ENCODE data around the gene RHOBTB1.
"Not testable (repeated sequence)": the region's sequence is repeated elsewhere in the genome, so short reads cannot be mapped to it uniquely, and the experiment has no call there.

RHOBTB1 gene, protein sequence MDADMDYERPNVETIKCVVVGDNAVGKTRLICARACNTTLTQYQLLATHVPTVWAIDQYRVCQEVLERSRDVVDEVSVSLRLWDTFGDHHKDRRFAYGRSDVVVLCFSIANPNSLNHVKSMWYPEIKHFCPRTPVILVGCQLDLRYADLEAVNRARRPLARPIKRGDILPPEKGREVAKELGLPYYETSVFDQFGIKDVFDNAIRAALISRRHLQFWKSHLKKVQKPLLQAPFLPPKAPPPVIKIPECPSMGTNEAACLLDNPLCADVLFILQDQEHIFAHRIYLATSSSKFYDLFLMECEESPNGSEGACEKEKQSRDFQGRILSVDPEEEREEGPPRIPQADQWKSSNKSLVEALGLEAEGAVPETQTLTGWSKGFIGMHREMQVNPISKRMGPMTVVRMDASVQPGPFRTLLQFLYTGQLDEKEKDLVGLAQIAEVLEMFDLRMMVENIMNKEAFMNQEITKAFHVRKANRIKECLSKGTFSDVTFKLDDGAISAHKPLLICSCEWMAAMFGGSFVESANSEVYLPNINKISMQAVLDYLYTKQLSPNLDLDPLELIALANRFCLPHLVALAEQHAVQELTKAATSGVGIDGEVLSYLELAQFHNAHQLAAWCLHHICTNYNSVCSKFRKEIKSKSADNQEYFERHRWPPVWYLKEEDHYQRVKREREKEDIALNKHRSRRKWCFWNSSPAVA

DNA sequence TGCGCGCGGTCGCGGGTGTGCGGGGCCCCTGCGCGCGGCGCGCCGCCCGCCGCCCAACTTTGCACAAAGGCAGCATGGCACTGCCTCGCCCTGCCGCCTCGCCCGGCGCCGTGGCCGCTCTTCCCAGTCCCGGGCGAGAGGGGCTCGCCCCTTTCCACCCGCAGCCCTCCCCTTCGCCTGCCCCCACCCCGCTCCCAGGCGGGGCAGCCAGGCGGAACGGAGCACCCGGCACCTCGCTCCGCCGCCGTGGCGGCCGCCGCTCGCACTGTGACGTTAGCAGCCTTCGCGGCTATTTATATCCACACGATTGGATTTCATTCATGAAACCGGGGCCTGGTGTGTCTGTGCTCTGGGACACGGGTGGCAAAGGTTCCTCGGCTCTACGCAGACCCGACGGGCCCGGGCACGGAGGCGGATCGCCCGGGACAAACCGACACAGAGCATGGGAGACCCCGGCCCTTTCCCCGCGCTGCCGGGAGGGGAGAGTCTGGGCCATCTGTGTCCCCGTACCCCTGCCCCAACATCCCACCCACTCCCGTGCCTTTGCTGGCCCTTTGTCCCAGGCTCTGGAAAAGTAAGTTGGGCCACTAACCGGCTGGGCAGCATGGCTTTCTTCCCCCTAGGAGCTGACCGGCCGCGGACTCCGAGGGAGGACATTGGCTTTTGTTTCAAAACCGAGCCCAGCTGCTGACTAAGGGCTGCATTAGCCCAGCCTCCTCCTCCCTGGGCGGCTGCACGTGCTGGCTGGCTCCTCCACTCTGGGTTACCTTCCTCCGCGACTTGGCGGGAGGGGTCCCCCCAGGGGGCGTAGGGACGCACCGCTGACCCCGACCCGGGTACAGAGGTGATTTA is at the start of gene RHOBTB1:
Gene RHOBTB1 (minus strand): TSS at position 128 of the 852 bp plus-strand sequence. CDS start 32,643 bp downstream, outside the sequence.
- DNase-seq (ENCODE audit: low read depth) = no peak

GRCh38 chr10:60992636-60993035 is 48.7 kb upstream of the RHOBTB1 start:
- DNase-seq (ENCODE audit: low read depth) = no peak

DNA sequence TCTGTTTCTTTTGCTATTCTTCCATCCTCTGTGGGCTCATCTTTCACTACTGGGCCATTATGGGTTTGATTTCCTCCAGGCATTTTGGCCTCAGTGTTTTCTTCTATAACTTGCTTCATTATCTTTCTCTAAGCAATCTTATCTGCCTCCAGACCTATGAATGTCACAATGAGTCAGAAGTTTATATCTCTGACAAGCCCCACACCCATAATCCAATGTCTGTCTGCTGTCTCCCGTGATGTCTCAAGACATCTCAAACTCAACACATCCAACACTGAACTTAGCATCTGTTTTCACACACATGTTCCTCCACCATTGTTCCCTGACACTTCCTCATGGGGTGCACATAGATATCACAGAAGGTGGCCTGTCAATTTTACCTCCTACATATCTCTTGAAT is 46.7 kb upstream of the RHOBTB1 start:
- no peak for DNase-seq (ENCODE audit: low read depth)

GRCh38 chr10:60989400-60989876 is 45.5 kb upstream of the RHOBTB1 start:
- no peak for DNase-seq (ENCODE audit: low read depth)

- no peak for DNase-seq (ENCODE audit: low read depth)
Measured at GRCh38 chr10:60986791-60987190, 42.8 kb upstream of the RHOBTB1 start.

DNA sequence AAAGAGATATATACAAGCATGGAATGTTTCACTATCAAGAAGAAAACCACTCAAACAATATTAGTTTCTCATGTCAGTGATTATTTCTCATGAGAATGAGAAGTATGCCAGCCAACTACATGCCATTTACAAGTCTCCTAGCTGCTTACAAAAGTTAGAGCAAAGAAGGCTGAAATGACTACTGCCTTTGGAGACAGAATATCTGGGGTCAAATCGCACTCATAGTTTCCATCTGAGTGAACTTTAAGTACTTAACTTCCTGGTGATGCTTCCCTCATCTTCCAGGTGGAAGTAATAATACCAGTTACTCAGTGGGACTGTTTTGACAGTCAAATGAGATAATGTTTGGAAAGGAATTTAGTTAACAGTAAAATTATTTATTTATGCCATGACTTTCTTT is 42.0 kb upstream of the RHOBTB1 start:
- DNase-seq (ENCODE audit: low read depth) = no peak

DNA sequence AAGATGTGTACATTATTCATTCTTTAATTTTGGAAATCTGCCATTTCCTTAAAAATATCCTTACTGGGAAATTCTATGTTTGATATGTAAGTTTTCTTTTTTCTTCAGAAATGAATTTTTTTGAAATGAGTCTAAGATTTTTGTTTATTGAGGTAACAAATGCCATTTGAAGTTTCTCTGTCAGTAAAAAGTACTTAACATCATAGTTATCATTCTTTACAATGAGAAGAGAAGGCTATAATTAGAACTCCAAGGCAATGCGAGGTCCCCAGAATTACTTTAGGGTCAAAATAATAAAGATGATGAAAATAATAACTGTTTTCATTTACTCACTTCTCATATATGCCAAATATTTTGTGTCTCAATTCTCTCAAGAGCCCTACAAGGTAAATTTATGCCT is 37.0 kb upstream of the RHOBTB1 start:
- DNase-seq (ENCODE audit: low read depth) = no peak

DNA sequence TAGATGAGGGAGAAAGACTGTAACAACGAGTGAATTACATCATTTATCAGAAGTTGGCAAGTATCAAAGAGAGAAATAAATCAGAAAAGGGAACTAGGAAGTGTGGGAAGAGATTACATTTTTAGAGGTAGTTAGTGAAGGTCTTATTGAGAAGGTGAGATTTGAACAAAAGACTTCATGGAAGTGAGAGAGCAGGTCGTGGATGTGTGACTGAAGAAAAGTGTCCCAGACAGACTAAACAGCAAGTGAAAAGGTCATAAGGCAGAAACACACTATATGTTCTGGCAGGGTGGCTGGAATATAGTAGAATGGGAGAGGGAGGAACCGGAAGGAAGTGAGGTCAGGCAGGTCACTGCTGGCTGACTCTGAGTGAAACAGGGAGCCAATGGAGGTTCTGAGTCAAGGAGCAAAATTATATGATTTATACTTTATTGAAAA is 35.7 kb upstream of the RHOBTB1 start:
- DNase-seq (ENCODE audit: low read depth) = no peak

DNA sequence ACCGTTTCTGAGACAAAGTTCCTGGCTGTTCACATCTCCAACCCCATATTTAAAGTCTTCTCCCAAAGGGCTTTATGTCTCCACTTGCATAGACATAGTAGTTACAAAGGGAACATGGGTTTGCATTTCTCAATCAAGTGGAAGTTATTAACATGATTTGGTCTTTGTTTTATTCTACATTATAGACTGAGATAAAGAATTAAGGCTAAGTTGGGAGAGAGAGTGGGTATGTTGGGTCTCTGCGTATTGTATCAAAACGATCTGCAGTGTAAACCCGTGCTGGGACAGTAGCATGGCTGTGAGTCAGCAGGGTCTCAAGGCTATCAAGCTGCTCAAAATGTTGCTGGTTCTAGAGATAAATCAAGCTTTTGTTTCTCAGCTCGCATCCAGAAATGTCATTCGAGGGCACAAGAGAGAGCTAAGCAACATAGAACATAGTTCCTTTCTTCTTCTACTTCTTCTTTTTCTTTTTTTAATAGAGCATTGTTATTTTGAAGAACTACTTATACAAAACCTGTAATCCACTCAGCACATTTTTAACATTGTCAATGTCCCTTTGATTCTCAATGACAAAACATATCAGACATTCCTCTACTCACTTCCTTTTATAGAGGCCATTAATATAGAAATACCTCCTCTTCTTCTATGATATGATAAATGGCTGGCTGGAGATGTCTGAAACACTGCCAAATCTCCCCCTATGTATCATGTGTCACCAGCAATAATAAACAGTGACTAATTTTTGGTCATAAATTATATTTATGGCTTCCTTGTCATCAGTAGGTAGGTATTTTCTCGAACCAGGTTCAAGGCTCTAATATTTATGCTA is 34.5 kb upstream of the RHOBTB1 start:
- no peak for DNase-seq (ENCODE audit: low read depth)

DNA sequence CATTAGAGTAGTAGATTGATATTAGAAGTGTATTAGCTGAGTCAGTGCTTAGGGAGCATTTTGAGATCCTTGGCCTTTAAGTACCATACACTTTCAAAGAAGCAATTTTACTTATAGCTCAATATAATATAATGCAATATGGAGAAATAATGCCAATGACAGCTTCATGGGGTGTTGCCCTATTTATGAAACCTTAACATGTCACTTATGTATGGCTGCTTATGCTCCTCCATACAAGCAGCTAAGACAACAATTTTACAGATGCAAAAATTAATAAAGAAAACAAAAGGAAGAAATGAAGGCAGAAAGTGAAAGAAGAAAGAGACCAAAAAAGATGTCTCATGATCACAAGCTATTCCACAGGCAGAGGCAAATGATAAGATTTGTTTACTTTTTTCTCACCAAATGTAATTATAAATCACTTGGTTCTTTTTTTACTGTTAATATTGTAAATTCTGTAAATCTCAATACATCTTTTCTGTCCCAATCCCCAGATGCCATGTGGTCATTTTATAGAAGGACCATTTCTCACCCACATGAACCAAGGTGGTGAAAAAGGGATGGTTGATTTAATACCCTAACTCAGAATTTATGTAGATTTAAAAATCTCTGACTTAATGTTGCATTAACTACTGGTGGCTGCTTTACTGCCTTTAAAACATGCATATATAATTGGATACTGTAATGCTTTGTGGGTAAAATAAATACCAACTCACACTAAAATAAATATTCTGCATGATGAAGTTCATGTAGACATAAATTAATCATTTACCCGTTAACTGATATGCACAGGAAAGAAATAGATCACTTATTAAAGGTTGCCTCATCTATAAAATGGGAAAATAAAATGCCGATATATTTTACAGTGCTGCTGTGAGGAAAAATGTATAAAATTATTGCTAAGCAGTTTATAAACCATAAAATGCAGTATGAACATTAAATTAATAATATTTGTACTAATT is 33.5 kb upstream of the RHOBTB1 start:
- no peak for DNase-seq (ENCODE audit: low read depth)

DNA sequence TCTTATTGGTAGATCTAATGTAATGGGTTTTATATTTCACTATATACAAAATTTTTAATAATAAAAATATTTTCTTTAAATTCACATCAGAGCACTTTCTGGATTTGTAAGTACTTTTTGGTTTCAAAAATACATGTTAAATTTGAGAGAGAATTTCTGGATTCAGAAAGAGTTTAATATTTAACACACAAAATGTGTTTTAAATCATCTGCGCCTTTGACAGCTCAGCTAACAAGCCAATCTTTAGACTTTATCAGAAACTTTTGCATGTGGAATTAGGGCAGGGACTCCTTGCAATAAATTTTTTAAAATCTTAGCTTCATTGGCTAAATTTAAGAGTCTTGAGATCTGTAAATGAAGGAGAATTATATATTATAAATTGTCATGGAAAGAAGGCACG is 32.7 kb upstream of the RHOBTB1 start:
- no peak for DNase-seq (ENCODE audit: low read depth)

- no peak for DNase-seq (ENCODE audit: low read depth)
Measured at GRCh38 chr10:60975716-60976115, 31.7 kb upstream of the RHOBTB1 start.

- no peak for DNase-seq (ENCODE audit: low read depth)
Measured at GRCh38 chr10:60974463-60975149, 30.6 kb upstream of the RHOBTB1 start.

GRCh38 chr10:60973086-60973485 is 29.1 kb upstream of the RHOBTB1 start:
- no peak for DNase-seq (ENCODE audit: low read depth)

- not testable (repeated sequence) for DNase-seq (ENCODE audit: low read depth)
Measured at GRCh38 chr10:60972181-60972580, 28.2 kb upstream of the RHOBTB1 start.

DNA sequence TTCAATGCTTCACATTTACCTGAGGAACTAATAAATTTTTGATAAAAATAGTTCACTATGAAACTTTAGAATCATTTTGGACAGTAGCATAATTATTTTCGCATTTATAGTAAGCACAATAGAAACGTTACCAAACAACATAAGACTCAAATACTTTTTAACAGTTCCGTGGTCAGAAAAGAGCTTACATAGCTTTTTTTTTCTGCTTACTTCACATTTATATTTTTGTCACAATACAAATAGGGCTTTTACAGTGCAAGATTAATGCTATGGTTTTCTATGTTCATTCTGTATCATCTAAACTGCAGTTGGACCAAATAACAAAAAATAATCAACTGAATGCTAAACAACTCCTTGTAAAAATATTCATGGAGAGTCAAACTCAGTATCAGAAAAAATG is 26.5 kb upstream of the RHOBTB1 start:
- no peak for DNase-seq (ENCODE audit: low read depth)

- DNase-seq (ENCODE audit: low read depth) = no peak
Measured at GRCh38 chr10:60968504-60968903, 24.5 kb upstream of the RHOBTB1 start.

DNA sequence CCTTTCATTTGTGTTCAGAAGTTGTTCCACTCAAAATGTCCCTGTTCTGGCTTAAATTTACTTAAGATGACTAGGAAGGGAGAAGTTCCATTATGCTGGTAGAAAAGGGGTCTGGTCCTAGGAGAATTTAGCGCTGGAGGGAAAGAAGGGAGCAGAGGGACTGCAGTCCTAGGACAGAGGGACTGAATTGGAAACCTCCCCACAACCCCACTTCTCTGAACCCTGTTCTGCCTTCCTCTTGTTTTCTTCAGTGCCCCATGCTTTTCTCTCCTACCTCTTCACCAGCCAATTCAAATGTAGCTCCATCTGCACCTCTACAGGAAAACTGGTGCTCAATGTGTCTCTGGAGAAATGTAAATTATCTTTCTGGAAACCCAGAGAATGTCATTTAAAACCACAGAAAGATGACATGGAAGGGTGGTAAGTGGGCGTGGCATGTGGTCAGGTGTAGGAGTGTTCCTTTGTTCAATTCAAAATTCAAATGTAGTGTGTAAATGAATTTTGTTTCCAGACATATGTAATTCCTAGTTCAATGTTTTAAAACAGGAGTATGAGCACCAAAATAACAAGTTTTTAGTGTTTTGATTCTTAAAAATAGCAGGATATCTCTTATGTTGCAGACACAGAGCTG is 24.0 kb upstream of the RHOBTB1 start:
- no peak for DNase-seq (ENCODE audit: low read depth)

- DNase-seq (ENCODE audit: low read depth) = no peak
Measured at GRCh38 chr10:60967260-60967659, 23.3 kb upstream of the RHOBTB1 start.
